ENCODE results near the gene LONRF2.

- no peak for TF ChIP-seq CTCF (IDR thresholded peaks at IDR 0.05)
- no peak for TF ChIP-seq POLR2A (IDR thresholded peaks at IDR 0.05)
- peak in 1 of 3 donors; percentile 37 for TF ChIP-seq POLR2AphosphoS5 (IDR thresholded peaks at IDR 0.05)
Observed at GRCh38 chr2:100281521-100282438, 40.5 kb downstream of the LONRF2 start.

All from breast epithelium (tissue), 3 donors.